ENCODE results near the gene CA12. TPM values are rescaled to one million over a fixed set of nuclear protein-coding genes. Genes with fewer than 3 reads are reported as not detected.

CA12 gene
- total and polyA plus RNA-seq, 2 of the 8 experiments (the other 6 are each of a cell fraction or from before 2014, with no cell fraction given), result 4.7 to 4.9 TPM

GRCh38 chr15:63351170-63351569, 30.5 kb downstream of the CA12 start:
- H3K4me3 ChIP-seq (ENCODE audit: extremely low read depth in 1 of 4, insufficient read depth in 2 of 4, low read depth in 3 of 4, low read length in 4 of 4), result no peak overlapping the region
- no peak overlapping the region for H4K8ac ChIP-seq (ENCODE audit: extremely low read depth, insufficient read depth, low read length)
- H3K9ac ChIP-seq (replicated peaks in 1 of 4; ENCODE audit: extremely low read depth in 1 of 4, low read depth in 3 of 4, low read length in 3 of 4), result no peak overlapping the region
- H4K5ac ChIP-seq (ENCODE audit: insufficient read length, low read depth, low read length), result no peak overlapping the region
- H3K56ac ChIP-seq (replicated peaks; ENCODE audit: insufficient read length, low read depth, low read length), result no peak overlapping the region
- no peak overlapping the region for H2BK120ac ChIP-seq (replicated peaks; ENCODE audit: low read depth, low read length)
- no peak overlapping the region for H3K27ac ChIP-seq (ENCODE audit: low read depth, low read length)
- H4K20me1 ChIP-seq (replicated peaks in 1 of 2; ENCODE audit: control insufficient read depth in 1 of 2, insufficient read depth in 2 of 2, low read length in 2 of 2), result no peaks in the 10 kb centered on the region
- H3K27me3 ChIP-seq (replicated peaks in 1 of 4; ENCODE audit: control insufficient read depth in 3 of 4, extremely low read depth in 1 of 4, insufficient read depth in 3 of 4, low read length in 3 of 4), result no peaks in the 10 kb centered on the region
- H4K91ac ChIP-seq (replicated peaks; ENCODE audit: insufficient read length, low read length), result no peak overlapping the region
- no peak overlapping the region for H2BK15ac ChIP-seq (ENCODE audit: low read length)
- no peaks in the 10 kb centered on the region for H3K9me3 ChIP-seq (ENCODE audit: insufficient read depth in 2 of 2, low read depth in 1 of 2, low read length in 1 of 2)
- no peak overlapping the region for H2BK20ac ChIP-seq (ENCODE audit: low read length)
- H2AFZ ChIP-seq (ENCODE audit: low read length), result no peak overlapping the region
- H3K23ac ChIP-seq (ENCODE audit: insufficient read length), result no peak overlapping the region
- no peaks in the 10 kb centered on the region for H3K79me2 ChIP-seq (ENCODE audit: control insufficient read depth in 1 of 2, insufficient read depth in 2 of 2, low read length in 2 of 2)
- WGBS, 2 experiments (ENCODE audit: extremely low coverage in 1 of 2, insufficient coverage in 1 of 2, insufficient read length in 1 of 2, insufficient replicate concordance in 2 of 2, low coverage in 1 of 2, low lambda C conversion rate in 2 of 2, missing lambda C conversion rate in 1 of 2), result 89% methylated on average over 4 of the region's 4 CpGs; no CpG with 5 or more reads in 1 of the 2 experiments
- FAIRE-seq (no peak), DNase-seq (ENCODE audit: low read depth in 1 of 2, low spot score in 2 of 2) (no peak)
- no peak overlapping the region for H3K4ac ChIP-seq (replicated peaks; ENCODE audit: insufficient read length, low read depth, low read length)
- no peak overlapping the region for H3K4me2 ChIP-seq (ENCODE audit: insufficient read depth in 1 of 2, low read depth in 2 of 2, low read length in 2 of 2)
- no peak overlapping the region for H2BK12ac ChIP-seq (ENCODE audit: low read depth, low read length)
- H3K14ac ChIP-seq (ENCODE audit: insufficient read length), result no peak overlapping the region
- H2AK5ac ChIP-seq (ENCODE audit: low read depth, low read length), result no peak overlapping the region
- no peaks in the 10 kb centered on the region for H3K4me1 ChIP-seq (replicated peaks in 1 of 4; ENCODE audit: control insufficient read depth in 3 of 4, insufficient read depth in 4 of 4, low read length in 3 of 4)
- no peak overlapping the region for H3K18ac ChIP-seq (ENCODE audit: extremely low read depth, low read length)
- no peaks in the 10 kb centered on the region for H3K36me3 ChIP-seq (ENCODE audit: control insufficient read depth in 2 of 4, insufficient read depth in 4 of 4, low read length in 3 of 4)
- POLR2A ChIA-PET (ENCODE audit: partially characterized antibody), result interaction anchor here (0.8 to 1.2 kb wide), 2 partner anchors 11 to 31 kb away, joined by 3 to 4 read pairs; partner anchors contain the start of gene CA12
- no peaks in the 10 kb centered on the region for H3K23me2 ChIP-seq (ENCODE audit: low read depth, low read length)
- H2BK5ac ChIP-seq (ENCODE audit: low read depth, low read length), result no peak overlapping the region
- CTCF ChIA-PET (ENCODE audit: partially characterized antibody), result interaction anchor here (0.6 to 1.5 kb wide), 6 partner anchors 11 to 201 kb away, joined by 3 to 5 read pairs (median 4); no protein-coding TSS in a partner anchor
- H3K79me1 ChIP-seq (ENCODE audit: low read depth, low read length), result no peaks in the 10 kb centered on the region
- TF ChIP-seq KDM5A (IDR thresholded peaks at IDR 0.05; ENCODE audit: low read length) (no peak), CHD2 (IDR thresholded peaks at IDR 0.05; ENCODE audit: low read length) (no peak), JUN (IDR thresholded peaks at IDR 0.05; ENCODE audit: low read depth, low read length) (no peak), POLR2AphosphoS5 (IDR thresholded peaks at IDR 0.05; ENCODE audit: low read depth, low read length) (no peak), TAF7 (optimal IDR thresholded peaks at IDR 0.05; ENCODE audit: borderline replicate concordance, low read depth, low read length) (no peak), EGR1 (IDR thresholded peaks at IDR 0.05; ENCODE audit: borderline replicate concordance, low read depth, low read length) (no peak), NRF1 (IDR thresholded peaks at IDR 0.05; ENCODE audit: low read depth, low read length) (no peak), ATF3 (IDR thresholded peaks at IDR 0.05; ENCODE audit: insufficient read depth, low read depth, low read length) (no peak), SP1 (IDR thresholded peaks at IDR 0.05; ENCODE audit: low read depth, low read length) (no peak), USF2 (IDR thresholded peaks at IDR 0.05; ENCODE audit: low read length) (no peak), MAFK (IDR thresholded peaks at IDR 0.05; ENCODE audit: low read depth, low read length) (no peak), EP300 (IDR thresholded peaks at IDR 0.05; ENCODE audit: borderline replicate concordance in 1 of 2, low read depth in 2 of 2, low read length in 2 of 2) (no peak)
- TF ChIP-seq, protein P1, sequence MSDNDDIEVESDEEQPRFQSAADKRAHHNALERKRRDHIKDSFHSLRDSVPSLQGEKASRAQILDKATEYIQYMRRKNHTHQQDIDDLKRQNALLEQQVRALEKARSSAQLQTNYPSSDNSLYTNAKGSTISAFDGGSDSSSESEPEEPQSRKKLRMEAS (IDR thresholded peaks at IDR 0.05), result no peak
